Testis (tissue), 2 donors: ENCODE results near the gene PI4K2B.

Source experiments
- POLR2A ChIP-seq: fragments of 450-650 bp; IDR thresholded peaks from one replicate; pipeline ENCODE4 v1.6.1; 2017; ENCODE audit warnings: antibody characterized with exemption, mild to moderate bottlenecking, moderate library complexity
- TF ChIP-seq, protein P1 (sequence below), 3 experiments: fragments of 450-650 bp in 2 of 3; fragments of 200-600 bp in 1 of 3; sonication (generic) in 1 of 3; IDR thresholded peaks; one replicate each; pipeline ENCODE4 v1.5.1; 2016 to 2019; ENCODE audit warnings: antibody characterized with exemption in 3 of 3, mild to moderate bottlenecking in 2 of 3, moderate library complexity in 1 of 3

DNA sequence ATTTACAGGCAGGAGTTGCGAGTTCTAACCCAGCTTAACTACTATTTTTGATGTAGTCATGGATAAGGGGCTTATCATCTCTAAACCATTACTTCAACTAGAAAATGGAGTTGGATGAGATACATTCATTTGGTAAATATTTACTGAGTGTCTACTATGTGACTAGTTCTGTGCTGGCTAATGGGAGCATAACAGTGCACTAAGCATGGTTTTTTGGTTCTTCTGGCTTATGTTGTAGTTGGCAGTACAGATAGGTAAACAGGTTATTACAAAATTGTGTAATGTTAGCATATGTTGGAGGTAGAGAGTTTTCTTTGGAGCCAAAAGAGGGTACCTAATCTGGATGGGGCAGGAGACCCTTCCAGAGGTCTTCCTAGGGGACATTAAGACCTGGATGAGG is 25.8 kb upstream of the PI4K2B start:
- no peak for TF ChIP-seq POLR2A
- TF ChIP-seq, protein P1, sequence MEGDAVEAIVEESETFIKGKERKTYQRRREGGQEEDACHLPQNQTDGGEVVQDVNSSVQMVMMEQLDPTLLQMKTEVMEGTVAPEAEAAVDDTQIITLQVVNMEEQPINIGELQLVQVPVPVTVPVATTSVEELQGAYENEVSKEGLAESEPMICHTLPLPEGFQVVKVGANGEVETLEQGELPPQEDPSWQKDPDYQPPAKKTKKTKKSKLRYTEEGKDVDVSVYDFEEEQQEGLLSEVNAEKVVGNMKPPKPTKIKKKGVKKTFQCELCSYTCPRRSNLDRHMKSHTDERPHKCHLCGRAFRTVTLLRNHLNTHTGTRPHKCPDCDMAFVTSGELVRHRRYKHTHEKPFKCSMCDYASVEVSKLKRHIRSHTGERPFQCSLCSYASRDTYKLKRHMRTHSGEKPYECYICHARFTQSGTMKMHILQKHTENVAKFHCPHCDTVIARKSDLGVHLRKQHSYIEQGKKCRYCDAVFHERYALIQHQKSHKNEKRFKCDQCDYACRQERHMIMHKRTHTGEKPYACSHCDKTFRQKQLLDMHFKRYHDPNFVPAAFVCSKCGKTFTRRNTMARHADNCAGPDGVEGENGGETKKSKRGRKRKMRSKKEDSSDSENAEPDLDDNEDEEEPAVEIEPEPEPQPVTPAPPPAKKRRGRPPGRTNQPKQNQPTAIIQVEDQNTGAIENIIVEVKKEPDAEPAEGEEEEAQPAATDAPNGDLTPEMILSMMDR (IDR thresholded peaks at IDR 0.05) = no peak
